ENCODE results near the gene BRINP2. TPM values are rescaled to one million over a fixed set of nuclear protein-coding genes. Genes with fewer than 3 reads are reported as not detected.
"Not testable (repeated sequence)": the region's sequence is repeated elsewhere in the genome, so short reads cannot be mapped to it uniquely, and the experiment has no call there.

The BRINP2 gene
- total and polyA plus RNA-seq, 4 donors: not detected

DNA sequence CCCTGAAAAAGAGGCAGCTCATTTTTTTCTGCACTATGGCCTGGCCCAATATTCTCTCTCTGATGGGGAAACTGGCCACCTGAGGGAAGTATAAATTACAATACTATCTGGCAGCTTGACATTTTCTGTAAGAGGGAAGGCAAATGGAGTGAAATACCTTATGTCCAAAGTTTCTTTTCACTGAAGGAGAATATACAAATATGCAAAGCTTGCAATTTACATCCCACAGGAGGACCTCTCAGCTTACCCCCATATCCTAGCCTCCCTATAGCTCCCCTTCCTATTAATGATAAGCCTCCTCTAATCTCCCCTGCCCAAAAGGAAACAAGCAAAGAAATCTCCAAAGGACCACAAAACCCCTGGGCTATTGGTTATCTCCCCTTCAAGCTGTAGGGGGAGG lies 150.7 kb downstream of the BRINP2 start:
- ATAC-seq (ENCODE audit: low FRiP score); DNase-seq; H3K36me3 ChIP-seq (ENCODE audit: control insufficient read depth in 1 of 2, insufficient read depth in 2 of 2, low read length in 1 of 2); H3K9me3 ChIP-seq (ENCODE audit: control insufficient read depth, low read length); H3K27ac ChIP-seq (ENCODE audit: low read depth in 1 of 2, low read length in 2 of 2); H3K4me3 ChIP-seq (ENCODE audit: low read length in 2 of 2); H3K4me1 ChIP-seq (ENCODE audit: control insufficient read depth in 1 of 2, insufficient read depth in 2 of 2, low read length in 2 of 2); intact Hi-C loops (cut with DNase I); H3K27me3 ChIP-seq (ENCODE audit: control insufficient read depth in 1 of 2, insufficient read depth in 2 of 2, low read length in 1 of 2): not testable (repeated sequence)

DNA sequence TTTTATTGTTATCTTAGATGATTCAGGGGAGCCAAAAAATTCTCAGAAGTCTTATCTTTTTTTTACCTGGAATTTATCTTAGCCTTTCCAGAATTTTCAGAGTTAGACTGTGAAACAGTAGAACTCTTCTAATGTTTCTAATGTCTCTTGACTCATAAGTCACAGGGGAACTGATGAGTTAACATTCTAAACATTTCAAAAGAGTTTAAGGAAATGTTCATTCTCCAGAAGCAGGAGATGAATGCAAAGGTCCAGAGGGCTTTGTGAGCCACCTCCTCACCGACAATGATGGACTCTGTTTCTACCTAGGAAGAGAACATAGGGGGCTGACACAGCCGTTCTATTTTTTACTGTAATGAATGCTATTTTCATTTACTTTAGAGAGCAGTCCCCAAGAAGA lies 157.5 kb downstream of the BRINP2 start:
- no peak for DNase-seq
- WGBS, 2 donors: 46 to 56% methylated on average over 2 of the region's 2 CpGs

DNA sequence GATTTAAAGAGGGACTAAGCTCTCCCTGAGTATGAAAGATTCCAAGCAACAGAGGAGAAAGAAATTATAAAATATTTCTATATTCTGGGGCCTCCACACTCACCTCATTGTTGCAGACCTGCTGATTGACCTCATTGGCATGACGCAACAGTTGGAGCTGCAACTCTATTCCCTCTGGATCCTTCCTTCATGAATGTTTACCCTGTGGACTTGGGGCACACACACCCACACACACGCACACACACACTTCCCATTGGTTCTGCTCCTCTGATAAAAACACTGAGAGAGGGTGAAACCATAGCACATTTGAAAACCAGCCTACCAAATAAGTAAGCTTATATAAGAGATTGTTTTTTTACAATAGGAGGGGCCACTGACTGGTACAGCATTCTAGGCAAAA lies 159.1 kb downstream of the BRINP2 start:
- no peaks in the 10 kb centered on the region for H3K4me1 ChIP-seq (ENCODE audit: control insufficient read depth in 1 of 2, insufficient read depth in 2 of 2, low read length in 2 of 2)
- no peak for ATAC-seq (ENCODE audit: low FRiP score)
- intact Hi-C loops (cut with DNase I): no loop called here
- H3K4me3 ChIP-seq (ENCODE audit: low read length in 2 of 2): no peak overlapping the region
- peaks cover 0 to 2% of the 10 kb centered on the region in 2 donors for H3K27me3 ChIP-seq (ENCODE audit: control insufficient read depth in 1 of 2, insufficient read depth in 2 of 2, low read length in 1 of 2)
- no peak overlapping the region for H3K27ac ChIP-seq (ENCODE audit: low read depth in 1 of 2, low read length in 2 of 2)
- no peak for DNase-seq
- H3K36me3 ChIP-seq (ENCODE audit: control insufficient read depth in 1 of 2, insufficient read depth in 2 of 2, low read length in 1 of 2): no peaks in the 10 kb centered on the region
- 84 to 85% methylated on average over 2 of the region's 2 CpGs for WGBS, 2 donors
- H3K9me3 ChIP-seq (ENCODE audit: control insufficient read depth, low read length): no peaks in the 10 kb centered on the region

More for the DNA sequence above, 157.5 kb downstream of the BRINP2 start:
- peaks cover 0 to 2% of the 10 kb centered on the region in 2 donors for H3K27me3 ChIP-seq (ENCODE audit: control insufficient read depth in 1 of 2, insufficient read depth in 2 of 2, low read length in 1 of 2)
- H3K4me1 ChIP-seq (ENCODE audit: control insufficient read depth in 1 of 2, insufficient read depth in 2 of 2, low read length in 2 of 2): no peaks in the 10 kb centered on the region
- ATAC-seq (ENCODE audit: low FRiP score): no peak
- H3K27ac ChIP-seq (ENCODE audit: low read depth in 1 of 2, low read length in 2 of 2): no peak overlapping the region
- H3K4me3 ChIP-seq (ENCODE audit: low read length in 2 of 2): no peak overlapping the region
- H3K36me3 ChIP-seq (ENCODE audit: control insufficient read depth in 1 of 2, insufficient read depth in 2 of 2, low read length in 1 of 2): no peaks in the 10 kb centered on the region
- intact Hi-C loops (cut with DNase I): no loop called here
- H3K9me3 ChIP-seq (ENCODE audit: control insufficient read depth, low read length): no peaks in the 10 kb centered on the region

Other genes starting within 250 kb of the BRINP2 start
- gene ASTN1, start 6.2 kb upstream of the BRINP2 start, total RNA-seq: under 1 TPM; 0.06 to 0.33 TPM
- gene ASTN1, start 6.2 kb upstream of the BRINP2 start, polyA plus RNA-seq: not detected

Measured in aorta (tissue), 5 donors.